Measurements from ENCODE around the gene SLC44A3.

- no peak for TF ChIP-seq POLR2A (IDR thresholded peaks at IDR 0.05)
- no peak for TF ChIP-seq CTCF (IDR thresholded peaks at IDR 0.05)
Measured at GRCh38 chr1:94812985-94813384, 7.2 kb upstream of the SLC44A3 start.

Data from adrenal gland (tissue), 5 donors.